Measurements from ENCODE around the gene ESRRB.

Gene ESRRB

GRCh38 chr14:76465664-76466063 is 89.7 kb downstream of the ESRRB start:
- TF ChIP-seq TAF1 (IDR thresholded peaks at IDR 0.05; ENCODE audit: low read depth) (no peak), USF1 (IDR thresholded peaks at IDR 0.05) (no peak), CREB1 (IDR thresholded peaks at IDR 0.05; ENCODE audit: low read depth) (no peak), NFIC (IDR thresholded peaks at IDR 0.05) (no peak), CEBPB (IDR thresholded peaks at IDR 0.05) (no peak), TCF12 (IDR thresholded peaks at IDR 0.05; ENCODE audit: low read depth) (no peak), TEAD4 (IDR thresholded peaks at IDR 0.05) (no peak), EGR1 (IDR thresholded peaks at IDR 0.05) (no peak), ZBTB7A (IDR thresholded peaks at IDR 0.05; ENCODE audit: low read depth) (no peak), REST (IDR thresholded peaks at IDR 0.05; ENCODE audit: low read depth) (no peak), YY1 (IDR thresholded peaks at IDR 0.05; ENCODE audit: low read depth) (no peak), EP300 (IDR thresholded peaks at IDR 0.05; ENCODE audit: borderline replicate concordance) (no peak), MAX (IDR thresholded peaks at IDR 0.05) (no peak), FOXM1 (IDR thresholded peaks at IDR 0.05; ENCODE audit: borderline replicate concordance, low read depth) (no peak), RAD21 (IDR thresholded peaks at IDR 0.05; ENCODE audit: low read depth) (no peak)

- TF ChIP-seq TAF1 (IDR thresholded peaks at IDR 0.05; ENCODE audit: low read depth), result no peak
- no peak for TF ChIP-seq CREB1 (IDR thresholded peaks at IDR 0.05; ENCODE audit: low read depth)
- no peak for TF ChIP-seq TCF12 (IDR thresholded peaks at IDR 0.05; ENCODE audit: low read depth)
- no peak for TF ChIP-seq EP300 (IDR thresholded peaks at IDR 0.05; ENCODE audit: borderline replicate concordance)
- TF ChIP-seq NFIC (IDR thresholded peaks at IDR 0.05), result no peak
- TF ChIP-seq ZBTB7A (IDR thresholded peaks at IDR 0.05; ENCODE audit: low read depth), result no peak
- no peak for TF ChIP-seq CEBPB (IDR thresholded peaks at IDR 0.05)
- TF ChIP-seq RAD21 (IDR thresholded peaks at IDR 0.05; ENCODE audit: low read depth), result no peak
- TF ChIP-seq REST (IDR thresholded peaks at IDR 0.05; ENCODE audit: low read depth), result no peak
- TF ChIP-seq USF1 (IDR thresholded peaks at IDR 0.05), result no peak
- no peak for TF ChIP-seq MAX (IDR thresholded peaks at IDR 0.05)
- TF ChIP-seq YY1 (IDR thresholded peaks at IDR 0.05; ENCODE audit: low read depth), result no peak
- no peak for TF ChIP-seq FOXM1 (IDR thresholded peaks at IDR 0.05; ENCODE audit: borderline replicate concordance, low read depth)
- no peak for TF ChIP-seq EGR1 (IDR thresholded peaks at IDR 0.05)
- TF ChIP-seq TEAD4 (IDR thresholded peaks at IDR 0.05), result no peak
Observed at GRCh38 chr14:76467711-76468155, 91.8 kb downstream of the ESRRB start.

GRCh38 chr14:76472199-76472723 is 96.3 kb downstream of the ESRRB start:
- no peak for TF ChIP-seq EGR1 (IDR thresholded peaks at IDR 0.05)

GRCh38 chr14:76473481-76474263 is 97.7 kb downstream of the ESRRB start:
- TF ChIP-seq TAF1 (IDR thresholded peaks at IDR 0.05; ENCODE audit: low read depth) (no peak), CREB1 (IDR thresholded peaks at IDR 0.05; ENCODE audit: low read depth) (no peak), FOXM1 (IDR thresholded peaks at IDR 0.05; ENCODE audit: borderline replicate concordance, low read depth) (no peak)

- no peak for TF ChIP-seq REST (IDR thresholded peaks at IDR 0.05; ENCODE audit: low read depth)
- TF ChIP-seq NFIC (IDR thresholded peaks at IDR 0.05), result no peak
- TF ChIP-seq EP300 (IDR thresholded peaks at IDR 0.05; ENCODE audit: borderline replicate concordance), result no peak
- no peak for TF ChIP-seq CEBPB (IDR thresholded peaks at IDR 0.05)
- TF ChIP-seq MAX (IDR thresholded peaks at IDR 0.05), result no peak
- TF ChIP-seq USF1 (IDR thresholded peaks at IDR 0.05), result no peak
- TF ChIP-seq YY1 (IDR thresholded peaks at IDR 0.05; ENCODE audit: low read depth), result no peak
- no peak for TF ChIP-seq TAF1 (IDR thresholded peaks at IDR 0.05; ENCODE audit: low read depth)
- TF ChIP-seq CREB1 (IDR thresholded peaks at IDR 0.05; ENCODE audit: low read depth), result no peak
- TF ChIP-seq EGR1 (IDR thresholded peaks at IDR 0.05), result no peak
- no peak for TF ChIP-seq FOXM1 (IDR thresholded peaks at IDR 0.05; ENCODE audit: borderline replicate concordance, low read depth)
- no peak for TF ChIP-seq ZBTB7A (IDR thresholded peaks at IDR 0.05; ENCODE audit: low read depth)
- TF ChIP-seq RAD21 (IDR thresholded peaks at IDR 0.05; ENCODE audit: low read depth), result no peak
- no peak for TF ChIP-seq TCF12 (IDR thresholded peaks at IDR 0.05; ENCODE audit: low read depth)
- TF ChIP-seq TEAD4 (IDR thresholded peaks at IDR 0.05), result no peak
Observed at GRCh38 chr14:76480426-76480825, 104.5 kb downstream of the ESRRB start.
